Fibroblast of skin of left biceps (primary cell): ENCODE measurements around the gene PRR13.

Source experiments
- DNase-seq, 2 experiments: peaks; one replicate each; pipeline ENCODE4 v3.0.0-alpha.2; 2013; ENCODE audit warnings: low read depth in 2 of 2

PRR13 gene

GRCh38 chr12:53493610-53494391, 52.3 kb downstream of the PRR13 start:
- no peak for DNase-seq
